KG1 (cell line): Measurements from ENCODE around the gene LRP3.
"Not testable (repeated sequence)": the region's sequence is repeated elsewhere in the genome, so short reads cannot be mapped to it uniquely, and the experiment has no call there.

Experiments used
- DNase-seq: peaks from one replicate; lab custom pipeline; 2025; lab: John Stamatoyannopoulos, UW

The LRP3 gene

GRCh38 chr19:33202546-33203507 lies 8.7 kb downstream of the LRP3 start:
- DNase-seq: no peak

- no peak for DNase-seq
Measured at GRCh38 chr19:33203529-33203928, 9.4 kb downstream of the LRP3 start.

GRCh38 chr19:33204136-33204973 lies 10.2 kb downstream of the LRP3 start:
- DNase-seq: no peak

GRCh38 chr19:33205110-33205509 lies 11.0 kb downstream of the LRP3 start:
- no peak for DNase-seq

GRCh38 chr19:33205531-33206260 lies 11.6 kb downstream of the LRP3 start:
- no peak for DNase-seq

GRCh38 chr19:33206261-33207039 lies 12.3 kb downstream of the LRP3 start:
- DNase-seq: no peak

GRCh38 chr19:33207040-33207620 lies 13.0 kb downstream of the LRP3 start:
- DNase-seq: no peak

GRCh38 chr19:33207903-33208302 lies 13.8 kb downstream of the LRP3 start:
- no peak for DNase-seq

- no peak for DNase-seq
Measured at GRCh38 chr19:33208371-33208895, 14.3 kb downstream of the LRP3 start.

GRCh38 chr19:33208904-33209849 lies 15.0 kb downstream of the LRP3 start:
- no peak for DNase-seq

GRCh38 chr19:33209850-33210230 lies 15.7 kb downstream of the LRP3 start:
- not testable (repeated sequence) for DNase-seq

- DNase-seq: no peak
Measured at GRCh38 chr19:33210266-33210940, 16.3 kb downstream of the LRP3 start.

GRCh38 chr19:33211794-33212435 lies 17.8 kb downstream of the LRP3 start:
- no peak for DNase-seq

- DNase-seq: no peak
Measured at GRCh38 chr19:33212436-33213172, 18.5 kb downstream of the LRP3 start.

GRCh38 chr19:33214596-33214995 lies 20.5 kb downstream of the LRP3 start:
- DNase-seq: no peak

- DNase-seq: no peak
Measured at GRCh38 chr19:33215438-33216197, 21.5 kb downstream of the LRP3 start.

- no peak for DNase-seq
Measured at GRCh38 chr19:33216198-33216830, 22.2 kb downstream of the LRP3 start.
